B cell (primary cell): ENCODE measurements around the gene C16orf86. TPM values are rescaled to one million over a fixed set of nuclear protein-coding genes. Genes with fewer than 3 reads are reported as not detected.
A peak's percentile ranks its signal among the peaks of the same experiment; 100 is the strongest.

Experiments
- ATAC-seq: fragments of 200-7000 bp; cut with Tn5 transposase; one replicate; pipeline ENCODE4 v1.10.0; 2021; ENCODE audit warnings: low read depth, mild to moderate bottlenecking, moderate number of reproducible peaks, moderate library complexity
- CTCF ChIA-PET: fragments of 350-600 bp; sonication (Branson Sonifier 250); formaldehyde crosslinking; loops from one replicate; lab custom pipeline; 2021; ENCODE audit warnings: antibody characterized with exemption, inconsistent platforms; lab: Charles Lee
- POLR2A ChIA-PET: fragments of 350-600 bp; sonication (Branson Sonifier 250); formaldehyde crosslinking; loops from one replicate; lab custom pipeline; 2021; ENCODE audit warnings: antibody characterized with exemption; lab: Charles Lee
- DNase-seq: peaks from one replicate; pipeline ENCODE4 v3.0.0; 2013
- H2AFZ ChIP-seq: 2 replicates; pipeline ENCODE4 v1.6.1; 2012; ENCODE audit warnings: mild to moderate bottlenecking, low read depth, low read length; ENCODE audit not compliant: insufficient read depth, poor library complexity, severe bottlenecking
- H3K27ac ChIP-seq, 2 donors: 1 replicate in 1 of 2; 2 replicates in 1 of 2; pipeline ENCODE4 v1.5.1; 2012 to 2013; ENCODE audit warnings: low read length in 2 of 2, mild to moderate bottlenecking in 2 of 2, moderate library complexity in 1 of 2
- H3K27me3 ChIP-seq, 4 experiments: fragments of 200-600 bp in 1 of 4; sonication (generic) in 1 of 4; replicated peaks in 1 of 4; 1 replicate in 2 of 4; 2 replicates in 2 of 4; pipeline versions ENCODE4 v1.6.1 to v1.7.0; 2013 to 2016; ENCODE audit warnings: low read length in 3 of 4, mild to moderate bottlenecking in 2 of 4, mixed read lengths in 1 of 4, moderate library complexity in 1 of 4; ENCODE audit not compliant: insufficient read depth in 4 of 4, control insufficient read depth in 3 of 4; ENCODE audit errors: control extremely low read depth in 1 of 4
- H3K36me3 ChIP-seq, 2 experiments: replicated peaks in 1 of 2; 1 replicate in 1 of 2; 2 replicates in 1 of 2; pipeline versions ENCODE4 v1.6.1 to v1.7.1; 2013; ENCODE audit warnings: low read length in 1 of 2; ENCODE audit not compliant: insufficient read depth in 2 of 2, control insufficient read depth in 1 of 2; ENCODE audit errors: control extremely low read depth in 1 of 2, extremely low read depth in 1 of 2
- H3K4me1 ChIP-seq, 2 donors: fragments of 200-600 bp in 1 of 2; sonication (generic) in 1 of 2; 1 replicate in 1 of 2; 2 replicates in 1 of 2; pipeline versions ENCODE4 v1.5.1 to v1.6.1; 2013 to 2017; ENCODE audit warnings: low read length in 2 of 2; ENCODE audit not compliant: control insufficient read depth in 2 of 2, insufficient read depth in 2 of 2
- H3K4me2 ChIP-seq: replicated peaks from 2 replicates; pipeline ENCODE3; 2012; ENCODE audit warnings: mild to moderate bottlenecking, low read depth, low read length; ENCODE audit not compliant: poor library complexity, severe bottlenecking
- H3K4me3 ChIP-seq, 5 experiments: fragments of 200-600 bp in 1 of 5; sonication (generic) in 1 of 5; 1 replicate in 3 of 5; 2 replicates in 2 of 5; pipeline versions ENCODE4 v1.5.1 to v1.7.0; 2011 to 2016; ENCODE audit warnings: low read length in 4 of 5, mild to moderate bottlenecking in 4 of 5, low read depth in 2 of 5, control low read depth in 1 of 5, moderate library complexity in 1 of 5; ENCODE audit not compliant: insufficient read depth in 1 of 5; ENCODE audit errors: control extremely low read depth in 1 of 5, extremely low read depth in 1 of 5
- H3K79me2 ChIP-seq: fragments of 200-600 bp; sonication (generic); one replicate; pipeline ENCODE4 v1.6.0; 2016; ENCODE audit warnings: low read length; ENCODE audit not compliant: control insufficient read depth, insufficient read depth
- H3K9ac ChIP-seq: fragments of 200-600 bp; sonication (generic); 2 replicates; pipeline ENCODE4 v1.6.1; 2017; ENCODE audit warnings: mild to moderate bottlenecking, low read length, moderate library complexity
- H3K9me3 ChIP-seq, 3 donors: one replicate each; pipeline versions ENCODE4 v1.6.1 to v1.7.1; 2013; ENCODE audit warnings: low read length in 2 of 3; ENCODE audit not compliant: control insufficient read depth in 2 of 3, insufficient read depth in 1 of 3; ENCODE audit errors: control extremely low read depth in 1 of 3
- H4K20me1 ChIP-seq: 2 replicates; pipeline ENCODE4 v1.6.0; 2012; ENCODE audit warnings: mild to moderate bottlenecking, low read length; ENCODE audit not compliant: insufficient read depth, control insufficient read depth, poor library complexity, severe bottlenecking
- H3K27ac Mint-ChIP-seq: one replicate; pipeline ENCODE4 v1.8.0; 2021; ENCODE audit warnings: mixed read lengths
- H3K27me3 Mint-ChIP-seq: one replicate; pipeline ENCODE4 v1.8.0; 2021; ENCODE audit warnings: mixed read lengths
- H3K4me1 Mint-ChIP-seq: one replicate; pipeline ENCODE4 v1.8.0; 2021; ENCODE audit warnings: mixed read lengths
- H3K4me3 Mint-ChIP-seq: one replicate; pipeline ENCODE4 v1.8.0; 2021; ENCODE audit warnings: mixed read lengths
- H3K9me3 Mint-ChIP-seq: one replicate; pipeline ENCODE4 v1.8.0; 2022; ENCODE audit warnings: mixed read lengths; ENCODE audit not compliant: insufficient read depth
- EZH2 ChIP-seq: IDR thresholded peaks from 2 replicates; pipeline ENCODE4 v1.6.1; 2012; ENCODE audit warnings: borderline replicate concordance, low read depth, mild to moderate bottlenecking, moderate library complexity, low read length; ENCODE audit not compliant: insufficient read depth, poor library complexity, severe bottlenecking
- WGBS: methylation state at CpG from one replicate; pipeline ENCODE4 v1.1.5; 2013; ENCODE audit warnings: missing lambda C conversion rate; ENCODE audit not compliant: insufficient coverage; 5-methylcytosine and 5-hydroxymethylcytosine counted together
- intact Hi-C: fragments of 100-400 bp; cut with micrococcal nuclease; formaldehyde crosslinking; loops from one replicate; pipeline ENCODE4 v1.10.0; 2022
- polyA plus RNA-seq: library from polyadenylated mRNA; depleted of rRNA; stranded (reverse); fragments of >200 nt; gene quantifications from 2 replicates; pipeline ENCODE4 v1.2.3, GENCODE V29; 2012
- total RNA-seq, 2 donors: library from RNA; stranded (reverse); fragments of 120-200 nt in 1 of 2; gene quantifications; 1 replicate in 1 of 2; 2 replicates in 1 of 2; pipeline versions ENCODE4 v1.2.3 to v1.2.4, GENCODE V29; 2013 to 2022
- TF ChIP-seq, protein P1 (sequence below): fragments of 200-600 bp; IDR thresholded peaks from one replicate; pipeline ENCODE4 v1.8.0; 2022; ENCODE audit warnings: antibody characterized with exemption, mild to moderate bottlenecking

C16orf86 gene
- total and polyA plus RNA-seq, 2 donors (not counting 1 experiment from before 2014, with no cell fraction given), result 9.9 to 18.0 TPM

DNA sequence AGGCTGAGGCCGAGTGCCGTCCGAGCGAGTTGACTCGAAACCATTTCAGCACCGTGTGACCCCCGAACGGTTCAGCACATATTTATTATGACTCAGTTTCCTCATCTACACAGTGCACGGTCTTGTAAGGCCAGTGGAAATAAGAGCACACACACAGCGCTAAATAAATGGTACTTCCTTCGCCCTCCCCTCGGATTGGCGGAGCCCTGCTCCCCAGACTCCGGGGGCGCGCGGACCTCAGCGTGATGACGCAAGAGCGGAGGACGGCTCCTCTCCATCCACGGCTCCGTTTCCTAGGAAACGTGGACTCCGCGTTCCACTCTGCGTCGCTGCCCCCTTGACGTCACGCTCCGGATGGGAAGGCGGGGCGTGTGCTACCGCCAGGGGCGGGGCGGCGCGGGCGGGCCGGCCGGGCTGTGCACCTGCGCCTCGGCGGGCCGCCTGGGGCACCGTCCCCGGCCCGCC is 6.0 kb upstream of the C16orf86 start, which contains the start of gene PARD6A:
Gene PARD6A, plus strand, starts transcription at position 397 of the 465 bp plus-strand sequence. CDS start 79 bp downstream, outside the sequence.
- peak; percentile 83 for ATAC-seq
- Histone ChIP-seq H3K79me2 (peaks cover 8% of the 10 kb centered on the region), H3K36me3 (peaks cover 0 to 28% of the 10 kb centered on the region in 2 experiments), H3K9ac (peak within 1 kb of the TSS; percentile 91), H3K4me2 (peak within 1 kb of the TSS; percentile 99), H2AFZ (peak within 1 kb of the TSS; percentile 95), H3K27ac (peak within 1 kb of the TSS; percentile 88 to 93), H3K4me3 (peak within 1 kb of the TSS; percentile 80 to 99 (median 95)), H4K20me1 (peaks cover 12% of the 10 kb centered on the region), H3K4me1 (peaks cover 14 to 24% of the 10 kb centered on the region in 2 donors), H3K27me3 (no peaks in the 10 kb centered on the region), H3K9me3 (no peaks in the 10 kb centered on the region)
- CTCF ChIA-PET, result interaction anchor here (1.0 to 2.2 kb wide), 12 partner anchors 9 to 180 kb away, joined by 3 to 23 read pairs (median 4); partner anchors contain the start of genes ATP6V0D1, CARMIL2 and CTCF
- DNase-seq, result peak; percentile 99
- 0% methylated on average over 47 of the region's 48 CpGs for WGBS
- H3K9me3 Mint-ChIP-seq, result no peaks in the 10 kb centered on the region
- peak within 1 kb of the TSS; percentile 97 for H3K27ac Mint-ChIP-seq
- peak within 1 kb of the TSS; percentile 97 for H3K4me3 Mint-ChIP-seq
- intact Hi-C loops, result loop anchor here (1.0 to 10.0 kb wide), 8 partner anchors 8 to 1474 kb away; partner anchors contain the start of genes ATP6V0D1, CARMIL2, CHTF8 and FHOD1
- POLR2A ChIA-PET, result interaction anchor here (0.6 to 2.3 kb wide), 9 partner anchors 13 to 275 kb away, joined by 3 to 14 read pairs (median 7); partner anchors contain the start of genes CARMIL2, CTCF and RIPOR1
- peaks cover 35% of the 10 kb centered on the region for H3K4me1 Mint-ChIP-seq
- no peak for TF ChIP-seq EZH2
- TF ChIP-seq, protein P1, sequence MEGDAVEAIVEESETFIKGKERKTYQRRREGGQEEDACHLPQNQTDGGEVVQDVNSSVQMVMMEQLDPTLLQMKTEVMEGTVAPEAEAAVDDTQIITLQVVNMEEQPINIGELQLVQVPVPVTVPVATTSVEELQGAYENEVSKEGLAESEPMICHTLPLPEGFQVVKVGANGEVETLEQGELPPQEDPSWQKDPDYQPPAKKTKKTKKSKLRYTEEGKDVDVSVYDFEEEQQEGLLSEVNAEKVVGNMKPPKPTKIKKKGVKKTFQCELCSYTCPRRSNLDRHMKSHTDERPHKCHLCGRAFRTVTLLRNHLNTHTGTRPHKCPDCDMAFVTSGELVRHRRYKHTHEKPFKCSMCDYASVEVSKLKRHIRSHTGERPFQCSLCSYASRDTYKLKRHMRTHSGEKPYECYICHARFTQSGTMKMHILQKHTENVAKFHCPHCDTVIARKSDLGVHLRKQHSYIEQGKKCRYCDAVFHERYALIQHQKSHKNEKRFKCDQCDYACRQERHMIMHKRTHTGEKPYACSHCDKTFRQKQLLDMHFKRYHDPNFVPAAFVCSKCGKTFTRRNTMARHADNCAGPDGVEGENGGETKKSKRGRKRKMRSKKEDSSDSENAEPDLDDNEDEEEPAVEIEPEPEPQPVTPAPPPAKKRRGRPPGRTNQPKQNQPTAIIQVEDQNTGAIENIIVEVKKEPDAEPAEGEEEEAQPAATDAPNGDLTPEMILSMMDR, result no peak
- no peaks in the 10 kb centered on the region for H3K27me3 Mint-ChIP-seq
